NCI-H2196 (cell line): ENCODE data around the gene DDX25.

ENCODE experiments used
- DNase-seq: peaks from one replicate; lab custom pipeline; 2025; ENCODE audit not compliant: unreplicated experiment; lab: John Stamatoyannopoulos, UW

The DDX25 gene

DNA sequence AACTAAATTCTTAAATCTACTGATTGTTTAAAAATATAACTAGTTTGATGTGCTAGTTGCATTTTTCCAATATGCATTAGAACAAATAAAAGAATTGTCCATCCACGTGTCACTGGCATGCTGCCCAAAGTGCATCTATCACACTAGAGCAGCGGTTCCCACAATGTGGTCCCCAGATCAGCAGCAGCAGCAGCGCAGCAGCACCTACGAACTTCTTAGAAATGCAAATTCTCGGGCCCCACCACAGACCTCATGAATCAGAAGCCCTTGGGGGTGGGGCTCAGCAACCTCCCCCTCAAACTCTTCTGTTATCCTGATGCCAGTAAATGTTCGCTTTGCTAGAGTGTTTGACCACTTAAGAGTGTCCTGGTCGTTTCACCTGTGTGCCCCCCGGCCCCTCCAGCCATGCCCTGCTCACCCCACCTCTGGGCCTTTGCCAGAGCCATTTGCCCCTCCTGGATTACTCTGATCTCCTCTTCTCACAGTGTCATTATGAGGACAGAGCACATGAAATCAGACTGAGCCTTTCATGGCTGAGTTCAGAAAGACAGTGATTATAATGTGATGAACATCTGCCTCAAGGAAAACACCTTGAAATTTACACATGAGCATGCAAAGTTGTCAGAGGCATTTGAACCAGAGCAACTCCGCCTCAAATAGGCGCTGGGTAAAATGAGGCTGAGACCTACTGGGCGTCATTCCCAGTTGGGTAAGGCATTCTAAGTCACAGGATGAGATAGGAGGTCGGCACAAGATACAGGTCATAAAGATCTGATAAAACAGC lies 28.9 kb downstream of the DDX25 start:
- no peak for DNase-seq

GRCh38 chr11:125934473-125934872 lies 30.2 kb downstream of the DDX25 start:
- DNase-seq: no peak

GRCh38 chr11:125935056-125935455 lies 30.7 kb downstream of the DDX25 start:
- DNase-seq: no peak

GRCh38 chr11:125935618-125936199 lies 31.4 kb downstream of the DDX25 start:
- DNase-seq: no peak

DNA sequence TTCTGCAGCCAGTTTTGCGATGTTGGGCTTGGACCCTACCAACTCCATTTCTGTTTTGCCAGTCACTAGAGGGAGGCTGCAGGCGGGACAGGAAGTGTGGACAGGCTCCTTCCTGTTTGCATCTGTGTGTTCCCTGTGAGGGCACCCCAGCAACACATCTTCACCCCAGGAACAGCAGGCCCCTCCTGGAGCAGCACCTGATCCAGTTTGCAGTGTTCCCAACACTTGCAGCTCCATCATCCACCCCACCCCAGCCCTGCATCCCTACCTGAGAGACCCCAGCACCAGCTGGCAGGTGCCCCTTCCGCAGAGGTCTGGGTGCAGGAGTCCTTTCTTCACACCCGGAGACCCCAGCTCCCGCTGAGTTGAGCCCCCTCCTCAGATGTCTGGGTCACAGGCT lies 34.1 kb downstream of the DDX25 start:
- no peak for DNase-seq

DNA sequence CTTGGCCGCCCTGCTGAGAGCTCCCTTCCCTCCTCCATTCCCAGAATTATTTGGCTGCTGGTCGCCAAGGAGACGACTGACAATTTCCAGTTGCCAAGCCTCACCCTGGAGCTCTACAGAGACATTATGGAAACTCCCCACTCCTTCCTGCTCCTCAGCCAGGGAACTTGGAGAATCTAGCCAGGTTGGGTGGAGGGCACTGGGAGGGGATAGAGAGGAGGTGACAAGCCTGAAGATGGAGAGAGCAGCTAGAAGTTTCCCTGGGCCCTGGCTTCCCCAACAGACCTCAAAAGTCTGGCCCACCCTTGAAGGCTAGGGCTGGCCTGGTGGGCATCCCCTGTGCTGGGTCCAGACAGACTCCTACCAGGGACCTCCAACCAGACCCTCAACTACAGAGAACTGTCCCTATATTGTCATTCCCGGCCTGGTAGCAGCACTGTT lies 34.8 kb downstream of the DDX25 start:
- peak; percentile 23 for DNase-seq

- DNase-seq: no peak
Observed at GRCh38 chr11:125940145-125940544, 35.8 kb downstream of the DDX25 start.

GRCh38 chr11:125941267-125941618 lies 36.9 kb downstream of the DDX25 start:
- no peak for DNase-seq

DNA sequence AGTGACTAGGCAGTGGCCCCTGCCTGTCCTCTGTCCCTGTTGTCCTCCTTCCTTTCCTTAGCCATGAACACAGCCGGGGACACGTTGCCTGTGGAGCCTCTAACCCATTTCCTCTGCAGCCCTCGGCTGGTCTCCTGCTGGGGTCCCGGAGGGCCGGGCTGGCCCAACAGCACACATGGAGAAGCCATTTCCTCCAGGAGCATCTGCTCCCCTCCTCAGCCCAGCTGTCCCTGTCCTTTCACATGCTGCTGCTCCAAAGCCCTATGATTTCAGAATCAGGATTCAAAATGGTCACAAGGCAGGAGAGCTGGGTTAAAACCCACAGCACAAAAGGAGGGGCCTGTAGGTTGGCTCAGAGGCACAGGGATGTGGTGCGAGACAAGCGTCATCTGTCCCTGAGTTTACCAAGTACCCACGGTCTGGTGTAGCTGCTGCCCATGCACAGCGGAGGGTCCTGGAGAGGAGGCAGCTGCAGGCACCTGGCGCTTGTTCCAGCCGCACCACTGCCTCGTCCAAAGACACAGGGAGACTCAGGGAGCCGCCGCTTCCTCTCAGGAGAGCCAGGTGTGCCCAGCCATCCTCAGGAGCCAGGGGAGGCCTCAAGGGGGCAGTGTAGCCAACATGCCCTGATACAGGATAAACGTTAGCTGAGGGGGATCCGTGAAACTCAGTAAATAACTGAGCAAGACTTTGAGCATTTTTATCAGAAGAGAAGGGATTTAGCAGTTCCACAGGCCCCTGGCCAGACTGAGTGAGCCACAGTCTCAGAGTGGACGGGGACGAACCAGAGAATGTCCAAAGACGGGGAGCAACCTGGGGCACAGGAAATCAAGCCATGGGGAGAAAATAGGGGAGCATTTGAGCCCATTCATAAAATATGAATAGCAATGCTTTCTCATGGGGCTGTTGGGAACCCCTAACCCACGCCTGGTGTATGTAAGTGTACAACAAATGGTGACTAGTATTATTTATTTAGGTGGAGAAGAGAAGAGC lies 37.6 kb downstream of the DDX25 start:
- peak; percentile 88 for DNase-seq

DNA sequence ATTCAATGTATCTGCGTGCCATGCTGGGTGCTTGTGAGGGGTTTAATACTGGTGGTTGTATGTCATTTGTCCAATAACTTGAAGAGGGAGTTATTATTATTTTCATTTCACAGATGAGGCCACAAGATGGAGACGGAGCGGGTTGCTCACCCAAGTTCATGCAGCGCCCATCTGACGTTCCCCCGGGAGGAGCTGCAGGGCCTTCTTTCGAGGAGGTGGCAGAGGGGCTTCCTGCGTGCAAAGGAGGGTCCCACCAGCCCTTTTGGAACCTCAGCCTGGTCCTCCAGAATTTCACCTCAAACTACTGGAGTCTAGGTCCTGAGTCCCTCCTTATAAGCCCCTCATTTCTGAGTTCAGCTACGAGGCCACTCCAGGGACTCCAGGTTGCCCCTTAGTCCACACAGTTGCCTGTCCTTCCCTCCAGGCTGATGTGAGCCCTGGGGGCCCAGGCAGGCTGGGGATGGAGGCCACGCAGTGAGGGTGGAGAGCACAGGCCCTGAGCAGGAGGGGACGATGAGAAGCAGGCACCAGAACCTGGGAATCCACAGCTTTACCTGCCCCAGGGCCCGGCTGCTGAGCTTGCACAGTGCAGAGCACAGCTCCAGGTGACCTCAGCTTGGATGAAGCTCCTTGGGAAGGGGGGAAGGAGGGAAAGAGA lies 38.6 kb downstream of the DDX25 start:
- no peak for DNase-seq

GRCh38 chr11:125943661-125944349 lies 39.5 kb downstream of the DDX25 start:
- DNase-seq: no peak

GRCh38 chr11:125944350-125945010 lies 40.2 kb downstream of the DDX25 start:
- DNase-seq: no peak

- no peak for DNase-seq
Observed at GRCh38 chr11:125945011-125945796, 40.9 kb downstream of the DDX25 start.

GRCh38 chr11:125945797-125946520 lies 41.7 kb downstream of the DDX25 start, which contains the start of gene VSIG10L2:
Gene VSIG10L2 (plus strand): TSS chr11:125946044. CDS start chr11:125946056, 12 bp downstream.
- DNase-seq: no peak

DNA sequence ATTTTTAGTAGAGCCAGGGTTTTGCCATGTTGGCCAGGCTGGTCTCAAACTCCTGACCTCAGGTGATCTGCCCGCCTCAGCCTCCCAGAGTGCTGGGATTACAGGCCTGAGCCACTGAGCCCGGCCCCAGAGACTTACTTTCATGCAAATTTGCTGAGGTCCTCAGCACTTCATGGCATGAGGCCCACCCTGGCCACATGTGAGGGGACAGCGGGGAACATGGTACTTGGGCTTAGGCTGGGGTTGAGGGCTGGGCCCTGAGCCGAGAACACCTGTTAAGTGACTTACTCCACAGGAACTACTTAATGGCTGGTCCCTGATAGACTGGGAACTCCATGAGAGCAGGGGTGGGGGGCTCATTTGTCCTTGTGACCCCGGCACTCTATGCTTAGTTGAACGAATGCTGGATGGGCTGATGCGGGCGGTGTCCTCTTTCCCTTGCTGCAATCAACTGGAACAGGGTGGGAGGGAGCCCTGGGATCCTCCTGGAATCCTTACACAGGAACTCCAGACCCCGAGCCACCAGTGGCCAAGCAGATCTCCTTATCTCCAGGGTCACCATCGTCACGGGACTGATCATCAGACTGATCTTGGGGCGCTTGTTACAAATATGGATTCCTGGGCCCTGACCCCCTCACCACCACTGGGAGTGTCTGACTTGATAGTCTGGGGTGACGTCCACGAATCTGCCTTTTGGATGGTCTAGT lies 42.6 kb downstream of the DDX25 start:
- DNase-seq: no peak

GRCh38 chr11:125947419-125948277 lies 43.3 kb downstream of the DDX25 start:
- DNase-seq: no peak
